HG02763 (cell line): Measurements from ENCODE around the gene MAGI1.

ENCODE experiments used
- ATAC-seq: cut with Tn5 transposase; IDR thresholded peaks from one replicate; pipeline ENCODE4 v1.9.1; 2021; ENCODE audit warnings: mild to moderate bottlenecking, moderate library complexity; ENCODE audit not compliant: unreplicated experiment

Gene MAGI1

DNA sequence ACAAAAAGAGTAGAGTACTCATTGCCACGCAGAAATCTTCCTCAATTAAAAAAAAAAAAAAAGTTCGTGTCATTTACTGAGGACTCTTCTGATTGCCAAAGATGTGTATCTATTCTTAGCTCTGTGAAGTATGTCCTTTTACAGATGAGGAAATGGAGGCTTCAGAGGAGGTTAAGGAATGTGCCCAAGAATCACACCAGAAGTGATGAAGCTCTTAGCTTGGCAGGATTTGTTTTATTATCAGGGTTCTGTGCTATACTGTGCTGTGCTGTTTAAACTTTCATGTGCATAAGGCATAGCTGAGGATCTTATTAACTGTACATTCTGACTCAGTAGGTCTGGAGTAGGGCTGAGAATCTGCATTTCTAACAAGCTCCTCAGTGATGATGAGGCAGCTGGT lies 685.8 kb downstream of the MAGI1 start:
- no peak for ATAC-seq

DNA sequence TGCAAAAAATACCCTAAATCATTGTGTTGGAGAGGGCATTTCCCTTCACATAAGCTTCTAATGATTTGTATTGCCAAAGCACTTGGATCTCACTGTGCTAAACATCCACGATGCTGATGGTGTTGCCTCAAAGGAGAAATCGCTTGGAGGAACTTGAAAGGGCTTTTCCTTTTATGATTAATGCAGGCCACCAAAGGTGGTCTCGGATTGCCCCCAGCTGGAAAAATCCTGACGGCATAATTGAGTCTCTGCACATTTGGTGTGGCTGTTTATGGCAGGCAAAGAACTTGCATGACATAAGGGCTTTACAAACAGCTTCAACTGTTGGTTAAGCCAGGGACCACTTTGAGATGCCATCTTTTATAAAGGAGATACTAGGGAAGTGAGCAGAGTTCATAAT lies 687.0 kb downstream of the MAGI1 start:
- no peak for ATAC-seq

DNA sequence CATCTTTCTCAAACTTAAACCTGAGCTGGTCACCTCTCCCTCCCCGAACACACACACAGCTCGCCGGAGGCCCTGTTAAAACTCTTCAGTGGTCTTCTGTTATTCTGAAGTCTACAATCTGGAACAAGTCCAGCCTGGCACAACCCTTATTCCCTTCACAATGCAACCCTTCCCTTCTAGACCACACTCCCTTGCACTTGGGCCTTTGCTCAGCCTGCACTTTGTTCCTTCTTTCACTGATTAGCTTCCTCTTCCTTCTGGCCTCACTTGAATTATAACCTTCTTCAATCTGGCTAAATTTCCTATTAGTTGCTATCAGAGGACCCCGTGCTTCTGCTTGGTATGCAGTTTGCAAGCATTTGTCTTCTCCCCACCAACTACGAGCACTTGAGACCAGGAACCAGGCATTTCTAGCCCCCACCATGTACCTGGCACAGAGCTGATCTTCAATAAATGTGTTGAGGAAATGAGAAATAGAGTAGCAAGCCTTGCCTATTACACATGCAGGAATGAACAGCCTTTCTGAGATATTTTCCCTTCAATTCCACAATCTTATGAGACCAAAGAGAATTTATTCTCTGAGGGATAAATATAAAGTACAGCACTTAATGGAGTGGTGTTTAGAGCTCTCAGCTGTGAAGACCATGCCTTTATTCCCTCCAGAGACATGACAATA lies 687.8 kb downstream of the MAGI1 start:
- ATAC-seq, result no peak

DNA sequence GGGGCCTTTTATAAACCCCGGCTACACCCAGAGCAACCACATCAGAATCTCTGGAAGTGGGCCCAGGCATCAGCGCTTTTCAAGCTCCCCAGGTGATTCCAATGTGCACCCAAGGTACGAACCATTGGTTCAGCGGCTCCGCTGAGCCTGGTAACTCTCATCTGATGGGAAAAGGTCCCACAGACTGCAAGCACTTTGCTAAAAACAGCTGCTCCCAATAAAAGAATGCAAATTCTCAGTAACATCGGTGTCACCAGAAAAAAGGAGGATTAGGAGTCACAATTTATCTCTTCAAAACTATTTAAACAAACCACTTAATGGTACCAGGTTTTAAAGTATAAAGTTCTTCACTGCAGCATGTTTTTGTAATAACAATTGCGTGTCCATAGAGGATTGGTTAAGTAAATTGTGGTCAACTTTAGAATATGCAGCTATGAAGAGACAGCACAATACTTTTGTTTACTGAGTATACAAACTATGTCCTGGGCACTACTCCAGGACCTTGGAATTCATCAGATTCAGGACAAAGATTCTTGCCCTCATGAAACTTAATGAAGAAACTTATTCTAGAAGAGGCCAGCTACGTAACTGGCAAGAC lies 690.2 kb downstream of the MAGI1 start:
- no peak for ATAC-seq

DNA sequence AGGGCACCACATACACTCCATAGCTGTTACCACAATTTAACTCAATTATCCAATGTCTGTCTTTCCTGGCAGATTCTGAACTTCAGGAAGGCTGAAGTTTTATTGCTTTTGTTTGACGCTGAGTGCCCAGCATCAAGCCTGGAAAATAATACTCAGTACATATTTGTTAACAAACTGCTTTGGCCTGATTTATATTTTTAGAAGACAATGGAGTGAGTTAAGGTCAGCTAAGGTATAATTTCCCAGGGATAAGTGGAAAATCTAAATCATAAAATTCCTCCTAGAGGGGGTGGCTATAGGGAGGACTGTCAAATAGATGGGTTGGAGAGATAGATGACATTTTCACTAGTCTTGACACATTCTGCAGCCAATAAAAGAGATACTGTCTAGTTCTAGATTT lies 691.6 kb downstream of the MAGI1 start:
- ATAC-seq, result no peak

DNA sequence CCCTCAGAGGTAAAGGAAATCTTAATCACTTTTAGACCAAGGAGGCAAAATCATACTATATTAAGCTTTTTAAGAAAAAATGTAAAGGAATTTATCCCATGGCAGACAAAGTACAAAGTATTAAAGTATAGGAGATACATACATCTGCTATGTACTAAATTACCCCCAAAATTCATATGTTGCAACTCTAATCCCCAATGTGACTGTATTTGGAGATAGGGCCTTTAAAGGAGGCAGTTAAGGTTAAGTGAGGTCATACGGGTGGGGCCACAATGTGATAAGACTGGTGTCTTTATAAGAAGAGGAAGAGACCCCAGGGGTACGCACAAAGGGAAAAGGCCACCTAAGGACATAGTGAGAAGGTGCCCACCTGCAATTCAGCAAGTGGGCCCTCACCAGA lies 693.9 kb downstream of the MAGI1 start:
- no peak for ATAC-seq

DNA sequence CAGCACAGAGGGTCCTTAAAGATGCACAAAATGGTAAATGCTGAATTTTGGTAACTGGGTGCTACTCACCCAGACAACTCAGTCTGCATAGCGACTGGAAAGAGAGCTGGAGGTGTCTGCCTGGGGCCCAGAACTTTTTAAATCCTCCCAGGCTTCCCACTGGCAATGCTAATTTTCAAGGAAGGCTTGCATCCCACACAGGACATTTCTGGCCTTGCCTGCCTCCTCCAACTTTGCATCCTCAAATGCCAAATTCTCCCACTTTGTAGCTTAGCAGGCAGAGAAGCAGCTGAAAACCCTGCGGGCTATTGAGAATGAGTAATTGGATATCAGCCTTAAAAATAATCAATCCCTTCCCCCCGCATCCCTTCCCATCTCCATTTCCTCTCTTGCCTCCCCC lies 694.3 kb downstream of the MAGI1 start:
- ATAC-seq, result no peak

DNA sequence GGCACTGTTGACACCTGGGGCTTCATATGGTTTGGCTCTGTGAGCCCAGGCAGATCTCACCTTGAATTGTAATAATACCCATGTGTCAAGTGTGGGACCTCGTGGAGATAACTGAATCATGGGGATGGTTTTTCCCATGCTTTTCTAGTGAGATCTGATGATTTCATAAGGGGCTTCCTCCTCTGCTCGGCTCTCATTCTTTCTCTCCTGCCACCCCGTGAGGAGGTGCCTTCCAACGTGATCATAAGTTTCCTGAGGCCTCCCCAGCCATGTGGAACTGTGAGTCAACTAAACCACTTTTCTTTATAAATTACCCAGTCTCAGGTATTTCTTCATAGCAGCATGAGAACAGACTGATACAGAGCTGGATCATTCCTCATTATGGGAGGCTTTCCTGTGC lies 695.0 kb downstream of the MAGI1 start:
- no peak for ATAC-seq

DNA sequence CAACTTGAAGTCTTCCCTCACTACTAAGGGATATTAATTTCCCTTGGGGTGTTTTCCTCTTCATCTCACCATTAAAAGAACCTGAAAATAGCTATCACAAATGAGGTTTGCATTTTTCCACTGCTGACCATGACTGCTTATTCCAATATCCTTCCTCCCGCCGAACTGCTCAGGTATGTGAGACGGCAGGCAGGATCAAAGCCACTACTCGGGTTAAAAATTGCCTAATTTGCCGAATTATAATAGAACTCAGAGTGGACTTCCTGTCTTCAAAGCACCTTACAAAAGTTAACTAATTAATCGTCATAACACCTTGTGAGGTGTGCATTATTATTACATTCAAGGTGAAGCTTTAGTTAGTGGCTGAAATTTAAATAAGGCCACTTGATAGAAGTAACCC lies 695.7 kb downstream of the MAGI1 start:
- no peak for ATAC-seq

DNA sequence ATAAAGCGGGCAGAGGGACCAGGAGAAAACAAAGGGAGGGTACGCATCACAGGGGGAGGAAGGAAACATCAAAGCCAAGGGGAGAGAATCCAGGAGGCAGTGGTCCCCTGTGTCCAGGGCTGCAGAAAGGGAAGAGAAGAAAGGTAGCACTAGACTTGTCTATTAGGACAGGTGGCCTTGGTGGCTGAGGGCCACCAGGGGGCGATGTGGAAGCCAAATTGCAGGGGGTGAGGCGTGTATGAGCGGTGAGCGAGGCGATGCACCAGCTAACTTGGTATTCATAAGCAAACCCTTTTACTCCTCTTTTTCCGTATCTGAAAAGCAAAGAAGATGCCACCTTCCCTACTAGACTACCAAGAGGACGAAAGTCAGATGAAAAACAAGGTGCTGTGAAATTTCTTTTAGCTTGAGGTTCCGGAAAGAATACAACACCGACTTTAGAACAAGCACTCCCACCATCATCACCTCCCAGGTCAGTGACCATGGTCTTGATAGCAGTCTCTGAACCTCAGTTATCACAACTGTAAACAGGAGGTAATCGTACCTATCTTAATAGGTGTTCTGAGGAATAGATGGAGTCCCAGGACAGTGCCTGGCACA lies 696.5 kb downstream of the MAGI1 start:
- no peak for ATAC-seq

DNA sequence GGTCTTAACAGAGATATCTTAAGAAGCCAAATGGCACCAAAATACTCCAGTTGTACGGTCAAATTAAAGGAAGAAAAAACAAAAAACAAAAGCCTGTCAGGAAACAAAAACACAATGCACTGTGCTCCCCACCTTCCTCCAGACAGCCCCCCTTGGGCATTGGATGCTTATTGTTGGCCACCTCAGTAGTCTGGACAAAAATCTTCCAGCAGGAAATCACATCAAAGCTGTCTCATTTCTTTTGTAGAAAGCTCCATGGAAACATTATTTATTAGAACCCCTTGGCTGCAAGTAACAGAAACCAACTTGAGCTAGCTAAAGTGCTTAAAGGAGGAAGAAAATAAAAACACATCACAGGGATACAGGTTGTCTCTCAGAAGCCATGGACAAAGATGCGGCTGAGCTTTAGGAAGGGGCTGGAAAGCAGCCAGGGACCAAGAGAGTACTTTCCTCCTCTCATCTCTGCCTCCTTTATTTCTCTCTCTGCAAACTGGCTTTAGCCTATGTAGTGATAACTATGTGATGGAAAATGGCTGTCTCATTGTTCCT lies 699.5 kb downstream of the MAGI1 start:
- ATAC-seq, result no peak

DNA sequence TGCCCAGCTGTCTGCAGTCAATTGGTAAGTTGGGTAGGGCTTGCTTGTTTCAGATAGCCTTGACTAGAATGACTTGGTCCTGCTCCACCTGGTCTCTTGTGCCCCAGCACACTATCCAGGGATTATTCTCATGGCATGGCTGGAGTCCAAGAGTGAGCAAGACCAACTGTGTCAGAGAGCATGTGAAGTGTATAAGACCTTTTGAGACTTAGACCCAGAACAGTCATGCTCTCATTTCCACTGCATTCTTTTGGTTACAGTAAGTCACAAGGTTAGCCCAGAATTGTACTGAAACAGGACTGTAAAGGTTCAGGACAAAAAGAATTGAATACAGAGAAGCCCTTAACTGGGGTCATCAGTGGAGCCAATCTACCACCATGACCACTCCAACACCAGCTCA lies 700.1 kb downstream of the MAGI1 start:
- ATAC-seq, result no peak

DNA sequence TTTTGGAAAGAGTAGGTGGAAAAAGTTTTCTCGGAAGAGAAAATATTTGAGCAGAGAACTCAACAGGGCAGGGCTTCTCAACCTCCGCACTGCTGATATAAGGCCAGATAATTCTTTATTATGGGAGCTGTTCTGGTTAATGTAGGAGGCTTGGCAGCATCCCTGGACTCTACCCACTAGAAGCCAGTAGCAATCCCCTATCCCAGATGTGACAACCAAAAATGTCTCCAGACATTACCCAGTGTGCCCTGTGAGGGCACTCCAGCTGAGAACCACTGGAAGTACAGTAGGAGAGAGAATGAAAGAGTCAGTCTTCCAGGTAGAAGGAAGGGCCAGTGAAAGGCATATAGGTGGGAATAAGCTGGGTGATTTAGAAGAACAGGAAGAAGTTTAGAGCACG lies 703.1 kb downstream of the MAGI1 start:
- no peak for ATAC-seq

DNA sequence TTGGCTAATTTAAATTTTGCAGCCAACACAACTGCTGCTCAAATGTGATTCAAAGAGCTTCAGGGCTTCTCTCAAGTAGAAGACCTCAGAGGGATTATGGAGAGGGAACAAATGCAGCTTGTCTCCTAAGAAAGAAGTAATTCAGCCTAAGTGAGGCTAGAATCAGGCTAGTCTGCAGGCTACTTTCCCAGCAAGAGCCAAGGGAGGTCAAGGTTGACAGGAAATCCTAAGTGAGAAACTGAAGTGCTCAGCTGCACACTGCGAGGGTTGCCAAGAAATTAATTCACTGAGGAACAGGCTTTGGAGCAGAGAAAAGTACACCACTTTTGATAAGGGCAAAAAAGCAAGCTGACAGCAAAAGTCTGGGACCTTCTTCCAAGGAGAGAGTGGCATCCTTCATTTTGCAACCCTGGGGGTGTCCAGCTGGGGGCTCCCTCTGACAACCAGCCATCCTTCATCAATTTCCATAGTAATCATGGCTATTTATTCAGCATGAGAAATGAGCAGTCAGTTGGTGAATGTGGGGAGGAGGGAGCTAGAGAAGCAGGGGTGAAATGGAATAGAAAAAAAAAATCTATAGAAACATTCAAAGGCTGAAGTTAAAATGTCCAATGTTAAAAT lies 704.6 kb downstream of the MAGI1 start:
- ATAC-seq, result no peak

DNA sequence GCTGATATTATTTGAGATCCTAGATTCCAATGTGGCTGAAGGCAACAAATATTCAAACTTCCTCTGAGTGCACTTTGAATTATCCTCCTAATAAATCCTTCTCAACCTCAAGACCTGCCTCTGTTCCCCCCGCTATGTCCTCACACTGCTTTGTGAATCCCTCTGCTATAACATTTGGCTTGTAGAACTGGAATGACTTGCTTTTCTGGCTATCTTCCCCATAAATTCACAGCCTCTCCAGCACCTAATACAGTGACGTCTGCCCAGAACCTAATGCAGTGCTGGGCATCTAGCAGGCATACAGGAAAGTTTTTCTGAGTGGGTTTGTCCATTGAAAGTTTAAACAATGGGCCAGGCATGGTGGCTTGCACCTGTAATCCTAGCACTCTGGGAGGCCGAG lies 707.0 kb downstream of the MAGI1 start:
- no peak for ATAC-seq

DNA sequence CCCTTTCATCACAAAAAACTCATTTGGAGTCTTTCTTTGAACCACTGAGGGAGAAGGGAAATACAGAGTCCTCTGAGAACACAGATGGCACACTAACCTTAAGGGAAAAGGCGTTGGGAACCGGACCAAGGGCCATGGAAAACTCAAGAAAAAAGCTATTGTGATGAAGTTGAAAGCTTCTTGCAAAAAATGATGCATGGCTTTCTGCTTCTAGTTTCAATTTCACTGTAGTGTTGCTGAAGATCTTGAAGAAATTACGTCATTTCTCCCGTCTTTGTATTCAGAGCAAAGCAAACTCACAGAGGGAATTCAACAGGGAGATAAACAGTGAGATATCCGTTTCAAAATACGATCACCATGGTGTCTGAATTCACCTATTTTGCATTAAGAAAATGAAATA lies 708.6 kb downstream of the MAGI1 start:
- ATAC-seq, result no peak

DNA sequence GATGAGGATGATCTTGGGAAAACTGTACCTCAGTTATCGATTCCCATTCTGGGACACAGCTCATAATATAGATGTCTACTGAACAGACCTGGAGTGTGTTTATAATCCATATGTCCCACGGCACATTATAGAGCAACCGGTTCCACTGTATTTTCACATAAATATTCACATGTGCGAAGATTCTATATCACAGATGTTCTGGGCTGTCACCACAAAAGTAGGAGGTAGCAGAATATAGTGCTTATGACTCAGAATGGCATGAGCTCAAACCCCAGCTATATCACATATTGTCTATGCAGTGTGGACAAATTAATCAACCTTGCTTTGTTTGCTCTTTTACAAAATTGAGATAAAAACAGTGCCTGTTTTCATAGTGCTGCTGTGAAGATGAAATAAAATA lies 710.6 kb downstream of the MAGI1 start:
- no peak for ATAC-seq

DNA sequence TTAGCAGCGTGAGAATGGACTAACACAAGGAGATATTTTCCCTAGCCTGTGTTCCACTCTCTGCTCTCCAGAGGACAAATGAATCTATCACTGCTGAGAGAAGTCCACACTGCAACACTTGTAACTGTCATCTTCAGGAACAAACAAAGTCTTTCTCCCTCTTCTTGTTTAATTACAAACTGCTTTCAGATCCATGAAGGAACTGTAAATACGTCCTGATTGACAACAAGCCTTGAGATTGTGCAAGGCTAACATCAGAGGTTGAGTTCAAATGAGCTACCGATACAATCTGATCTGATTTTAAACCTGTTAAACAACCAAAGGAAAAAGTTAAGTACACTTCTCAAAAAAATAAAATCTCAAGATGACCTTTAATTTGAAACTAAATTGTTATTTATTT lies 712.1 kb downstream of the MAGI1 start:
- no peak for ATAC-seq

DNA sequence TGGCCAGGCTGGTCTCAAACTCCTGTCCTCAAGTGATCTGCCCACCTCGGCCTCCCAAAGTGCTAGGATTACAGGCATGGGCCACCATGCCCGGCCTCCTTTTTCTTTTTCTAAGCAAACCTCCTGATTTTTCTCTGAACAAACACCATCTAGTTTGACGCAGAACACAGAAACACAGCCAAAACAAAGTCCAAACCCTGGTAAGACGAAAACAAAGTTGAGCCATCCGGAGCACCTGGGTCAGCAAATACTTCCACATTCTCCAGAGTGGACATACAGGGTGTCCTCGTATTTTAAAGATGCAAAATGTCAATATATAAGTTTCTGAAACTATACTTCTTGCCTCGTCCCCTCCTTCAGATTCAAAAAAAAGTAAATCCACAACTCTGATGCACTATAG lies 715.8 kb downstream of the MAGI1 start:
- no peak for ATAC-seq

DNA sequence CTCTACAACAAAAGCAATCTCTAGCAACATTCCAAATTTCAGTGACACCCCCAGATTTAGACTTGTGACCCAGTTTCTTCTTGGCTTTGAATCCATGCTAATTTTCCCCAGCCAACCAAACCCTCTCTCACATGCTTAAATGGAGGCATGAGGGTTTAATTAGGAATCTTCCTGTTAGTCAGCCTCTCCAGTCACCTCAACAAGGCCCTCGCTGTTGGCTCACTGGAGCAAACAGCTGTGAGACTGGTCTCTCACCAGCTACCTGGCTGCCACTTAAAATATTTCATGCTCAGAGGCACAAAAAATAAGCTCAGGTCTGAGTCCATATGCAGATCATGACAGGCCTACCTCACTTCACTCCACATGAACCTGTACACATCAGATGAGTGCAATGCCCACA lies 720.5 kb downstream of the MAGI1 start:
- ATAC-seq, result no peak

DNA sequence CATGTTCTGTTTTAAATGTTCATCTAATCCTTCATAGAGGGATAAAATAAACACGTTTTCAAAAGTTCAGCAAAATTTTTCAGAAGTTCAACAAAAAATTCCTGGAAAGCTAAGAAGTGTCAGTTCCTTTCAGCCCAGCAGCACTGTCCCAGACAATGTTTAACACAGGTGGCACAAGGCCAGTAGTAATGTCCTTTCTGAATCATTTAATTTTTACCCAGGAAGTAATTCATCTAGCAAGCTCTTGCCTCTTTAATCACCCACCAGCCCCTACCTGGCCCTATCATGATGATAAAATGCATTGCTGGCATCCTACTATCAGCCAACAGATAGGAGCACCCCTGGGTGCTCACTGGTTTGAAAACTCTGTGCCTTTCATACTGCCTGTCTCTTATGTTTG lies 723.8 kb downstream of the MAGI1 start:
- ATAC-seq, result no peak

DNA sequence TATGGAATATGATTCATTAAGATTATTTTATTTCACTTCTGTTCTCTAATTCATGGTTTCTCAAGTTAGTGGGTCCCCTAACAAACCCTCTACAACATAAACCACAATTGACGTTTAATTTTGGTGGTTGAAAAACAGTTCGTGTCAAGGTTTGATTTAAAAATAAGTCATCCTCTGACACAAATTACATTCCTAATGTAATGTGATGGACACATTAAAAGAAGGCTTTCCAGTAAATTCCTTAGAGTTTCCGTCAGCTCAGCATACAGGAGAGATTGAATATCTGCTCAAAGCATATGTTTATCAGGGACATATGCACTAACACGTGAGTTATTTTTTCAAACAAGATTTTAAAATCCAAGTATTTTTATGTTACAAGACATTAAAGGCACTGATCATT lies 724.4 kb downstream of the MAGI1 start:
- no peak for ATAC-seq
